Activated naive CD8-positive, alpha-beta T cell (primary cell): ENCODE results near the gene TBC1D1.
A peak's percentile ranks its signal among the peaks of the same experiment; 100 is the strongest.

ENCODE experiments used
- H3K27ac Mint-ChIP-seq: one replicate; pipeline ENCODE4 v1.8.0; 2021; ENCODE audit warnings: mixed read lengths
- H3K27me3 Mint-ChIP-seq: one replicate; pipeline ENCODE4 v1.8.0; 2021; ENCODE audit warnings: mixed read lengths
- H3K36me3 Mint-ChIP-seq: one replicate; pipeline ENCODE4 v1.8.0; 2021; ENCODE audit warnings: mixed read lengths
- H3K4me1 Mint-ChIP-seq: one replicate; pipeline ENCODE4 v1.8.0; 2021; ENCODE audit warnings: low read depth, mixed read lengths
- H3K4me3 Mint-ChIP-seq: one replicate; pipeline ENCODE4 v1.8.0; 2021; ENCODE audit warnings: mild to moderate bottlenecking, mixed read lengths
- H3K9me3 Mint-ChIP-seq: one replicate; pipeline ENCODE4 v1.8.0; 2021; ENCODE audit warnings: low read depth, mixed read lengths

The TBC1D1 gene

GRCh38 chr4:38080061-38080974 is 189.4 kb downstream of the TBC1D1 start:
- peaks cover 7% of the 10 kb centered on the region for H3K4me1 Mint-ChIP-seq
- H3K36me3 Mint-ChIP-seq = peaks cover 33% of the 10 kb centered on the region
- H3K4me3 Mint-ChIP-seq = no peak overlapping the region
- no peak overlapping the region for H3K27ac Mint-ChIP-seq
- no peaks in the 10 kb centered on the region for H3K9me3 Mint-ChIP-seq
- no peaks in the 10 kb centered on the region for H3K27me3 Mint-ChIP-seq

GRCh38 chr4:38082021-38082420 is 191.1 kb downstream of the TBC1D1 start:
- Mint-ChIP-seq H3K27ac (no peak overlapping the region), H3K36me3 (peaks cover 23% of the 10 kb centered on the region), H3K9me3 (no peaks in the 10 kb centered on the region), H3K4me1 (peaks cover 4% of the 10 kb centered on the region), H3K27me3 (no peaks in the 10 kb centered on the region), H3K4me3 (no peak overlapping the region)

GRCh38 chr4:38082424-38083385 is 191.8 kb downstream of the TBC1D1 start:
- Mint-ChIP-seq H3K27ac (no peak overlapping the region), H3K27me3 (no peaks in the 10 kb centered on the region), H3K4me1 (peaks cover 4% of the 10 kb centered on the region), H3K36me3 (peaks cover 22% of the 10 kb centered on the region), H3K4me3 (no peak overlapping the region), H3K9me3 (no peaks in the 10 kb centered on the region)

- H3K36me3 Mint-ChIP-seq = peaks cover 17% of the 10 kb centered on the region
- no peak overlapping the region for H3K4me3 Mint-ChIP-seq
- no peaks in the 10 kb centered on the region for H3K9me3 Mint-ChIP-seq
- H3K27ac Mint-ChIP-seq = no peak overlapping the region
- H3K27me3 Mint-ChIP-seq = no peaks in the 10 kb centered on the region
- peaks cover under 1% of the 10 kb centered on the region for H3K4me1 Mint-ChIP-seq
Observed at GRCh38 chr4:38084877-38085711, 194.2 kb downstream of the TBC1D1 start.

- H3K4me1 Mint-ChIP-seq = peaks cover 6% of the 10 kb centered on the region
- no peaks in the 10 kb centered on the region for H3K27me3 Mint-ChIP-seq
- no peak overlapping the region for H3K27ac Mint-ChIP-seq
- H3K9me3 Mint-ChIP-seq = no peaks in the 10 kb centered on the region
- H3K36me3 Mint-ChIP-seq = peaks cover 18% of the 10 kb centered on the region
- no peak overlapping the region for H3K4me3 Mint-ChIP-seq
Observed at GRCh38 chr4:38085751-38086150, 194.9 kb downstream of the TBC1D1 start.

- H3K4me3 Mint-ChIP-seq = no peak overlapping the region
- H3K9me3 Mint-ChIP-seq = no peaks in the 10 kb centered on the region
- peaks cover 17% of the 10 kb centered on the region for H3K36me3 Mint-ChIP-seq
- H3K27me3 Mint-ChIP-seq = no peaks in the 10 kb centered on the region
- no peak overlapping the region for H3K27ac Mint-ChIP-seq
- H3K4me1 Mint-ChIP-seq = peaks cover 7% of the 10 kb centered on the region
Observed at GRCh38 chr4:38086151-38086848, 195.4 kb downstream of the TBC1D1 start.

- Mint-ChIP-seq H3K27ac (no peak overlapping the region), H3K36me3 (peaks cover 13% of the 10 kb centered on the region), H3K4me1 (peaks cover 8% of the 10 kb centered on the region), H3K4me3 (no peak overlapping the region), H3K27me3 (no peaks in the 10 kb centered on the region), H3K9me3 (no peaks in the 10 kb centered on the region)
Observed at GRCh38 chr4:38086849-38087226, 196.0 kb downstream of the TBC1D1 start.

GRCh38 chr4:38088321-38088720 is 197.4 kb downstream of the TBC1D1 start:
- Mint-ChIP-seq H3K36me3 (peaks cover 10% of the 10 kb centered on the region), H3K9me3 (no peaks in the 10 kb centered on the region), H3K27me3 (no peaks in the 10 kb centered on the region), H3K4me1 (peaks cover 8% of the 10 kb centered on the region), H3K27ac (no peak overlapping the region), H3K4me3 (no peak overlapping the region)

GRCh38 chr4:38089961-38090360 is 199.1 kb downstream of the TBC1D1 start:
- H3K9me3 Mint-ChIP-seq = no peaks in the 10 kb centered on the region
- no peak overlapping the region for H3K27ac Mint-ChIP-seq
- H3K4me1 Mint-ChIP-seq = peaks cover 8% of the 10 kb centered on the region

GRCh38 chr4:38090455-38091246 is 199.8 kb downstream of the TBC1D1 start:
- H3K36me3 Mint-ChIP-seq = peaks cover 12% of the 10 kb centered on the region
- H3K9me3 Mint-ChIP-seq = no peaks in the 10 kb centered on the region
- H3K4me1 Mint-ChIP-seq = peaks cover 8% of the 10 kb centered on the region
- H3K4me3 Mint-ChIP-seq = no peak overlapping the region
- H3K27ac Mint-ChIP-seq = peak overlapping the region; percentile 46
- no peaks in the 10 kb centered on the region for H3K27me3 Mint-ChIP-seq

More at GRCh38 chr4:38089961-38090360, 199.1 kb downstream of the TBC1D1 start:
- H3K36me3 Mint-ChIP-seq = peaks cover 10% of the 10 kb centered on the region
- H3K4me3 Mint-ChIP-seq = no peak overlapping the region
- H3K27me3 Mint-ChIP-seq = no peaks in the 10 kb centered on the region

GRCh38 chr4:38091636-38092035 is 200.8 kb downstream of the TBC1D1 start:
- Mint-ChIP-seq H3K4me3 (no peak overlapping the region), H3K27me3 (no peaks in the 10 kb centered on the region), H3K9me3 (no peaks in the 10 kb centered on the region), H3K4me1 (peaks cover 8% of the 10 kb centered on the region), H3K27ac (no peak overlapping the region), H3K36me3 (peaks cover 16% of the 10 kb centered on the region)

- no peak overlapping the region for H3K27ac Mint-ChIP-seq
- H3K4me1 Mint-ChIP-seq = peaks cover 8% of the 10 kb centered on the region
- H3K27me3 Mint-ChIP-seq = no peaks in the 10 kb centered on the region
- H3K9me3 Mint-ChIP-seq = no peaks in the 10 kb centered on the region
- H3K36me3 Mint-ChIP-seq = peaks cover 14% of the 10 kb centered on the region
- H3K4me3 Mint-ChIP-seq = no peak overlapping the region
Observed at GRCh38 chr4:38092701-38093100, 201.8 kb downstream of the TBC1D1 start.

GRCh38 chr4:38094419-38094818 is 203.5 kb downstream of the TBC1D1 start:
- Mint-ChIP-seq H3K4me1 (peaks cover 8% of the 10 kb centered on the region), H3K9me3 (no peaks in the 10 kb centered on the region), H3K4me3 (no peak overlapping the region), H3K36me3 (peaks cover 15% of the 10 kb centered on the region), H3K27me3 (no peaks in the 10 kb centered on the region), H3K27ac (no peak overlapping the region)
